PFSK-1 (cell line): ENCODE data around the gene ATP6V0A1.

Experiments used
- POLR2AphosphoS5 ChIP-seq: IDR thresholded peaks from 2 replicates; pipeline ENCODE4 v1.6.1; 2012; ENCODE audit warnings: low read depth, mild to moderate bottlenecking, control low read depth, low read length, moderate library complexity
- TAF1 ChIP-seq: IDR thresholded peaks from 2 replicates; pipeline ENCODE4 v1.6.1; 2012; ENCODE audit warnings: low read length, control low read depth, borderline replicate concordance; ENCODE audit not compliant: insufficient read depth

DNA sequence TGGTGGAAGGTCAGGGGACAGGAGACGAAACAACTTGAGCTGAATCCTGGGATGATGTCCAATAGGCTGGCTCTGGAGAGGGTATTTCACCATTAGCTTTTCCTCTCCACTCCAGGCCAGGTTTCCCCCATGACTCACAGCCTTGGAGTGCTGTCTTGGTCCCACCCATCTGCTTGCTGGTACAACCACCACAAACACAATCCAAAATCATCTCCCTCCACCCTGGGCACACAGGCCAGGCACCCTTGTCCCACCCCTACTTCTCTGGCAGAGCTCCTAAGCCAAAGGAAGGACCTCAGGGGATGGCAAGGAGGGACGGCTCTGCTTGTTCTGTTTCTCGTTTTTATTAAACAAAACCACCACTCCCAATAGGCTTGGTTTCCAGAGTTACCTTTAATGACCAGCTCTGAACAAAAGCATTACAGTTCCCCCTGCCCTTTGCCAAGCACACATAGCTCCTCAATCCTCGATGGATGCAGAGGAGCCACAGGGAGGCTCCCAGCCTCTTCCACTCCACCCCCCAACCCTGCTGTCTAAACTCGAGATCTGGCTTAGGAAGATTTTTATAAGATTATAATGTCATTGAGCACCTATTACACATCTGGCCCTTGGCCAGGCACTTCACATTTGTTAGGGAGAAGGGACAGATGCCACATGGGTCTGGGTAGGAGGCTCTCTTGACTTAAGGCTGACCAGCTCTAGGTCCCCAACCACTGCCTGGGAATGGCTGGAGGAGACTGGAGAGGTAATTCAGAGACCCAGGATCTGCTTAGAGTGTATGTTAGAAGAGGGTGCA, 49.0 kb upstream of the ATP6V0A1 start:
- TF ChIP-seq POLR2AphosphoS5 (no peak), TAF1 (no peak)
